ENCODE results near the gene RYR1.
"Not testable (repeated sequence)": the region's sequence is repeated elsewhere in the genome, so short reads cannot be mapped to it uniquely, and the experiment has no call there.

RYR1 gene

DNA sequence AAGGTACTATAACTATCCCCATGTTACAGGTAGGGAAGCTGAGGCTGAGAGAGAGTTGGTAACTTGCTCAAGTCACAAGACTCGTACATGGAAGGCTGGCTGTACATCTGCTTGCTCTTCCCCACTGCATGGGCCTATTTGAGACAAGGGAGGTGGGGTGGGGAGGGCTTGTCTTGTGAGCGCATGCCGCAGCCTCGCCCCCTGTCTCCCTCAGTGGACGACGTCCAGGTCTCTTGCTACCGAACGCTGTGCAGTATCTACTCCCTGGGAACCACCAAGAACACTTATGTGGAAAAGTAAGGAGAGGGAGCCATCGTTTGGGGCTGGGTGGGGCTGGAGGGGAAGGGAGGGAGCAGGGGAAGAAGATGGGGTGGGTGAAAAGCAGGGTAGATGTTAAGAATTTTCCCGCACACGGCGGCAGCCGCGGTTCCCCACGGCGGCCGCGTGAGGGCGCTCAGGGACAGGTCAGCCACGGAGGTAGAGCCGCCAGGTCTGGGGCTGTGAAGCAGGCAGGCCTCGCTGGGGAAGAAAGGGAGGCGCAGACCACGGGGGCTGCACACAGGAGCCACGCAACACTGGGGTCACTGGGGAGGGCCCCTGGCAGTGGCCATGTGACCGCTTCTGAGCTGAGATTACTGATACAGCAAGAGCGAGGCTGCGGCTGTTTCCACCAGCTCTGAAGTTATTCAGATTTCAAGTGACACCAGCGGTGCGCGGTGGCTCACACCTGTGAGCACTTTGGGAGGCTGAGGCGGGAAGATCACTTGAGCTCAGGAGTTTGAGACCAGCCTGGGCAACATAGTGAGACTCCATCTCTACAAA, 81.5 kb downstream of the RYR1 start:
- DNase-seq (ENCODE audit: low read depth in 2 of 2), result peak; percentile 41 to 48

DNA sequence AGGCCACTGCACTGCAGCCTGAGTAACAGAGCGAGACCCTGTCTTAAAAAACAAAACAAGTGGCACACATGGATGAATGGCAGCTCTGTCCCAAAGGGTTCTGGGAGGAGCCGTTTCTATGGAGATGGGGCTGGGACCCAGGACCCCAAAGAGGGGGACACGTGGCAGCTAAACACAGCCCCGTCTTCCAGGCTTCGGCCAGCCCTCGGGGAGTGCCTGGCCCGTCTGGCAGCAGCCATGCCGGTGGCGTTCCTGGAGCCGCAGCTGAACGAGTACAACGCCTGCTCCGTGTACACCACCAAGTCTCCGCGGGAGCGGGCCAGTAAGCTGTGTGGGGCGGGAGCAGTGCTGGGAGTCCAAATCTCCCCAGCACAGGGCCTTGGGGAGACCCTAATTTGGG, 82.4 kb downstream of the RYR1 start:
- no peak for DNase-seq (ENCODE audit: low read depth in 2 of 2)

DNA sequence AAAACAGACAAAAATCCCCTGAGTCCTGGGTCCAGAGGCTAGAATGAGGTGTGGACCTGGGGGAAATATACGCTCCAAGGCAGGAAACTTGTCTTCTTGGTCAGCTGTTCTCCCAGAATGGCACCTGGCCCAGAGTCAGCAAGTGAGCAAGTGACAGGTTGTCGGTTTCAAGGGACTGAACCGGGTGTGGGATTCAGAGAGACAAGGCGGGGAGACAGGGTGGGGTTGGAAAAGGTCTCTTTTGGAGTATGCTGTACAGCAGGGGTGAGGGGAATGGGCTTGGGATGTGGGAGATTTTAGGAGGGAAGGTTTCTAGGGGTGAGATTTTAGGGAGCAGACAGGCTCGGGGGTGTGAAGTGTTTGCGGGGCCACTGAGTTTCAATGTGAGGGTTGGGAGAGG, 83.3 kb downstream of the RYR1 start:
- DNase-seq (ENCODE audit: low read depth in 2 of 2), result no peak

DNA sequence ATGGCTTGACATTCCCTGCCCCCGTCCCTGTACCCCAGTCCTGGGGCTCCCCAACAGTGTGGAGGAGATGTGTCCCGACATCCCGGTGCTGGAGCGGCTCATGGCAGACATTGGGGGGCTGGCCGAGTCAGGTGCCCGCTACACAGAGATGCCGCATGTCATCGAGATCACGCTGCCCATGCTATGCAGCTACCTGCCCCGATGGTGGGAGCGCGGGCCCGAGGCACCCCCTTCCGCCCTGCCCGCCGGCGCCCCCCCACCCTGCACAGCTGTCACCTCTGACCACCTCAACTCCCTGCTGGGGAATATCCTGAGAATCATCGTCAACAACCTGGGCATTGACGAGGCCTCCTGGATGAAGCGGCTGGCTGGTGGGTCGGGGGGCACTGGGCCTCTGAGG, 83.8 kb downstream of the RYR1 start:
- DNase-seq (ENCODE audit: low read depth in 2 of 2), result no peak

DNA sequence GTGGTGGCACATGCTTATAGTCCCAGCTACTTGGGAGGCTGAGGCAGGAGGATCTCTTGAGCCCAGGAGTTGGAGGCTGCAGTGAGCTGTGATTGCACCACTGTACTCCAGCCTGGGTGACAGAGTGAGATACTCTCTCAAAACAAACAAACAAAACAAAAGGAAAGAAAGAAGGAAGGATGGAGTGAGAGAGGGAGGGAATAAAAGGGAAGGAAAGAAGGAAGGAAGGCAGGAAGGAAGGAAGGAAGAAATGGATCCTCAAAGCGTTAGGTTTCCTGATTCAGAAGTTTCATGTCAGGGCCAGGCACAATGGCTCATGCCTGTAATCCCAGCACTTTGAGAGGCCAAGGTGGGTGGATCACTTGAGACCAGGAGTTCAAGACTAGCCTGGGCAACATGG, 84.5 kb downstream of the RYR1 start:
- not testable (repeated sequence) for DNase-seq (ENCODE audit: low read depth in 2 of 2)

DNA sequence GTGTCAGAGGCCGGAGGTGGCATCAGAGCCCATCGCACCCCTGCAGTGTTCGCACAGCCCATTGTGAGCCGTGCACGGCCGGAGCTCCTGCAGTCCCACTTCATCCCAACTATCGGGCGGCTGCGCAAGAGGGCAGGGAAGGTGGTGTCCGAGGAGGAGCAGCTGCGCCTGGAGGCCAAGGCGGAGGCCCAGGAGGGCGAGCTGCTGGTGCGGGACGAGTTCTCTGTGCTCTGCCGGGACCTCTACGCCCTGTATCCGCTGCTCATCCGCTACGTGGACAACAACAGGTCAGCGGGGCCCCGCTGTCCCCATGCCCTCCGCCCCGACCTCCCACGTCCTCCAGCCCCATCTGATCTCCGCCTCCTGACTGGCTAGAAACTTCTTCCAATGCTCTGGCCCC, 85.7 kb downstream of the RYR1 start:
- DNase-seq (ENCODE audit: low read depth in 2 of 2), result no peak

DNA sequence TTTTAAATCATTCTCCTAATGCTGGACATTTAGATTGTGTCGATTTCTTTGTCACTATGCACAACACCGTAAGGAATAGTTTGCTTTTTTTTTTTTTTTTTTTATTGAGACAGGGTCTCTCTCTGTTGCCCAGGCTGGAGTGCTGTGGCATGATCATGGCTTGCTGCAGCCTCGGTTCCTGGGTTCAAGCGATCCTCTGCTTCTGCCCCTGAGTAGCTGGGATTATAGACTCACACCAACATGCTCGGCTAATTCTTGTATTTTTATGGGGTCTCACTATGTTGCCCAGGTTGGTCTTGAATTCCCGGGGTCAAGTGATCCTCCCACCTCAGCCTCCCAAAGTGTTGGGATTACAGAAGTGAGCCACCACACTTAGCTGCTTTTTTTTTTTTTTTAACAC, 86.5 kb downstream of the RYR1 start:
- DNase-seq (ENCODE audit: low read depth in 2 of 2), result no peak

DNA sequence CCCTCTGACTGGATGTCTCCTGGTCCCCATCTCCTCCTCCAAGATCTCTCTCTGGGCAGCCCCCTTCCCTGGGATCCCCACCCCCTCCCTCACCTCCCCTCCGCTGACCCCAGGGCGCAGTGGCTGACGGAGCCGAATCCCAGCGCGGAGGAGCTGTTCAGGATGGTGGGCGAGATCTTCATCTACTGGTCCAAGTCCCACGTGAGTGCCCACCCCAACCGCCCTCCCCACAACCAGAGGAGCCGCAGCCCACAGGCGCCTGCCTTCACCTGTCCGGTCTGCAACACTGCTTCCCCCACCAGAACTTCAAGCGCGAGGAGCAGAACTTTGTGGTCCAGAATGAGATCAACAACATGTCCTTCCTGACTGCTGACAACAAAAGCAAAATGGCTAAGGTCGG, 89.4 kb downstream of the RYR1 start:
- DNase-seq (ENCODE audit: low read depth in 2 of 2), result no peak

DNA sequence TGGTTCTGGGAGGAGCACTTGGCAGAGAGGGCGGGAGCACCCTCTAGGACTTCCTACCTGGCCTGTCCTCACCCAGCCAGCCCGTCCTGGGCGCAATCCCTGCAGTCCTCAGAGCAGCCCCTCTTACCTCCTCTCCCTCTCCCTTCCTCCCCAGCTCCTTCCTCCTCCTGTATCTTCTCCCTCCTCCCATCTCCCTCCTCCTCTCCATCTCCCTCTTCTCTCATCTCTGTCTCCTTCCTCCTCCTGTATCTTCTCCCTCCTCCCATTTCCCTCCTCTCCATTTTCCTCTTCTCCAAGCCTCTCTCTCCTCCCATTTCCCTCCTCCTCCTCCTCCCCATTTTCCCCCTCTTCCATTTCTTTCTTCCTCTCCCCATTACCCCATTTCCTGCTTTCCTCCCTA, 89.8 kb downstream of the RYR1 start:
- no peak for DNase-seq (ENCODE audit: low read depth in 2 of 2)

DNA sequence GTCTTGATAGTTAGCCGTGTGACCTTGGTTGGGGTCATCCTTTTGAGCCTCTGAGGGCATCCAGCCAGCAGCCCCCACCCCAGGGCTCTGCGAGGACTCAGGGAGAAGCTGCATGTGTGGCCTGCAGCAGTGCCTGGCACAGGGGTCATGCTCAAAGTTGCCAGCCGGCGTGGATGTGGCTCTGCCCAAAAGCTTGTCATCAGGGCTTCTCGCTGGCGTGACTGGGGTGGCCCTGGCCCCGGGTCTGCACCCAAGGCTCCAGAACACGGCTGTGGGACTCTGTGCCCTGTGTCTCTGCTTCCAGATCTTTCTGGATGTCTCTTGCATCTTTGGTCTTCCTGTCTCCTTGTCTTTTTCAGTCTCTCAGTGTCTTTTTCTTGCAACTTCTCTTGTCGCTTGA, 90.9 kb downstream of the RYR1 start:
- DNase-seq (ENCODE audit: low read depth in 2 of 2), result no peak

DNA sequence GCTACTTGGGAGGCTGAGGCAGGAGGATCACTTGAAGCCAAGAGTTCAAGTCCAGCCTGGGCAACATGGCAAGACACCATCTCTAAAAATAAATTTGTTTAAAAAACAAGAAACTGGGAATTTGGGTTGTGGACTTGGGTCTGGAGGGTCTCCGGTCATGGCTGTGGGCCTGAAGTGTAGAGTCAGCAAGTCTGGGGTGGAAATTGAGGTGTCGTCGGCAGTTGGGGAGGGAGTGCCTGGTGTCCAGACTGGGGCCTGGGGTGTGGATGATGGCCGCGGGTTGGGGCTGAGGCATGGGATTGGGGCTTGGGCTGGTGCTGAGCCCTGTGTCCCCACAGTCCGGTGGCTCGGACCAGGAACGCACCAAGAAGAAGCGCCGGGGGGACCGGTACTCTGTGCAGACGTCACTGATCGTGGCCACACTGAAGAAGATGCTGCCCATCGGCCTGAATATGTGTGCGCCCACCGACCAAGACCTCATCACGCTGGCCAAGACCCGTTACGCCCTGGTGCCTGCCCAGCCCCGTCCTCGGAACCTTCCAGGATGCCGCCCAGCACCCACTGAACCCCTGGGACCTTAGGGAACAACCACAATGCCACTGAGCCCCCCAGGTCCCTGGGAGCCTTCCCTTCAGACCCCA, 91.6 kb downstream of the RYR1 start:
- DNase-seq (ENCODE audit: low read depth in 2 of 2), result no peak

DNA sequence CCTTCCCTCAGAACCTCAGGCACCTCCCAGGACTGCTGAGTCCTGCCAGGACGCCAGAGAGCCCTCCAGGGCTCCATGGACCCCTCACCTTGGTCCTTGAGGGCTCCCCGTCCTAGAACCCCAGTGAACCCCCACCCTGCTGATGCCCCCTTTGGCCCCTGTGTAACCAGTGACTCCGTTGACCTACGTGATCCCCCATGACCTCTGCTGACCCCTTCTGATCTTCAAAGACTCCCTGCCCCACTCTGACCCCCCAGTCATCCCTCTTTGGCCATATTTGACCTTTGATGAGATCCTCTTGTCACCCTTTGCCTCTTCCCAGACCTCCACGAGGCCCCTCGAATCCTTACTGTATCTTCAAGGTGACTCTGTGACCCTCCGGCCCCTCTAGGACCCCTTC, 92.9 kb downstream of the RYR1 start:
- DNase-seq (ENCODE audit: low read depth in 2 of 2), result no peak

DNA sequence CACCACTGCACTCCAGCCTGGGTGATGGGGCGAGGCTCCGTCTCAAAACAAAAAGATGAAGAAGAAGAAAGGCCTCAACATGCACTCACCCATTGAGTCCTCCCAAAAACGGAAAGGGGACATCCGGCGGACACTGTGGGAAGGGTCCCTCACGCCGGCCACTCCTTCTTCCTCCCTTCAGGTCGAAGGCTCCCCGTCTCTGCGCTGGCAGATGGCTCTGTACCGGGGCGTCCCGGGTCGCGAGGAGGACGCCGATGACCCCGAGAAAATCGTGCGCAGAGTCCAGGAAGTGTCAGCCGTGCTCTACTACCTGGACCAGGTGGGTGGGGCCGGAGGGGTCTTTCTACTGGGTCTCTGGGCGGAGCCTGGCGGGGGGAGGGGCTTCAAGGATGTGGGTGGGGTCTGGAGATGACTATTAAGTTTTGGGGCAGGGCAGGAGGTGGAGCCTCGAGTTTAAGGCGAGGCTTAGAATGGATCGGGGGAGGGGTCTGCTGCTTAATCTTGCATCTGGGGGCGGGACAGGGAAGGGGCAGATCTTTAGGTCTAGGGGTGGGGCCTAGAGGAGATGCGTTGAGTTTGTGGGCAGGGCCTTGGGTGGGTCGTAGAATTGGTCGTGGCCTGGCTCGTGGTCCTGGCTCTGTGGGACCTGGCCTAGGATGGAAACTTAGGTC, 94.1 kb downstream of the RYR1 start:
- DNase-seq (ENCODE audit: low read depth in 2 of 2), result no peak

DNA sequence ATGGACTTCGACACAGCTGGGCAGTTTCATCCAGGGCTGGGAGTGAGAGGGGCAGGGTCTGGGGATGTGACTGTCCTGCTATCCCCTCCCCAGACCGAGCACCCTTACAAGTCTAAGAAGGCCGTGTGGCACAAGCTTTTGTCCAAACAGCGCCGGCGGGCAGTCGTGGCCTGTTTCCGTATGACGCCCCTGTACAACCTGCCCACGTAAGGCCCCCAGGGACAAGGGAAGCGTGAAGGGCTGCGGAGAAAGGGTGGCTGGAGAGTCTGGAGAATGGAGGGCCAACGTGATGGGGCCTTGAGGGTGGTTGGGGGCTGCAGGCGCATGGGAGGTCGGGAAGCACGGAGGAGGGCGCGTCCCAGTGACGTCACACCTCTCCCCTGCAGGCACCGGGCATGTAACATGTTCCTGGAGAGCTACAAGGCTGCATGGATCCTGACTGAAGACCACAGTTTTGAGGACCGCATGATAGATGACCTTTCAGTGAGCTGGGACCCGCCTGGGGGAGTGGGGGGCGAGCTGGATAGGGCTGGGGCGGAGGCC, 94.8 kb downstream of the RYR1 start:
- DNase-seq (ENCODE audit: low read depth in 2 of 2), result no peak

DNA sequence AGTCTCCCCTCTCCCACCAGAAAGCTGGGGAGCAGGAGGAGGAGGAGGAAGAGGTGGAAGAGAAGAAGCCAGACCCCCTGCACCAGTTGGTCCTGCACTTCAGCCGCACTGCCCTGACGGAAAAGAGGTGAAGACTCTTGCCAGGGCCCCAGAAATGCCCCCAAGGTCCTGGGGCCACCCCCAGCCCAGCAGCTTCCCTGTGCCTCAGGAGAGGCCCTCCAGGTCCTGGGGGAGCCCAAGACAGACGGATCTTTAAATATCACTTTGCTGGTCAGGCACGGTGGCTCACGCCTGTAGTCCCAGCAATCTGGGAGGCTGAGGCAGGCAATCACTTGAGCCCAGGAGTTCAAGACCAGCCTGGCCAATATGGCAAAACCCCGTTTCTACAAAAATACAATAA, 95.4 kb downstream of the RYR1 start:
- DNase-seq (ENCODE audit: low read depth in 2 of 2), result no peak

DNA sequence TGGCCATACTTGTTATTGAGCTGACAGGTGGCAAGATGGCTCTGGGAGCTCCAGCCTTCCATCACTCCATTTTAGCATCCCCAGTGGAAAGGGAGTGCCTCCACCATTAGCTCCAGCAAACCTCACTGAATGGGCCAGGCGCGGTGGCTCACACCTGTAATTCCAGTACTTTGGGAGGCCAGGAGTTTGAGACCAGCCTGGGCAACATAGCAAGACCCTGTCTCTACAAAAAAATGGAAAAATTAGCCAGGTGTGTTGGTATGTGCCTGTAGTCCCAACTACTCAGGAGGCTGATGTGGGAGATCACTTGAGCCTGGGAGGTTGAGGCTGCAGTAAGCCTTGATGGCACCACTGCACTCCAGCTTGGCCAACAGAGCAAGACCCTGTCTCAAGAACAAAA, 98.0 kb downstream of the RYR1 start:
- no peak for DNase-seq (ENCODE audit: low read depth in 2 of 2)

DNA sequence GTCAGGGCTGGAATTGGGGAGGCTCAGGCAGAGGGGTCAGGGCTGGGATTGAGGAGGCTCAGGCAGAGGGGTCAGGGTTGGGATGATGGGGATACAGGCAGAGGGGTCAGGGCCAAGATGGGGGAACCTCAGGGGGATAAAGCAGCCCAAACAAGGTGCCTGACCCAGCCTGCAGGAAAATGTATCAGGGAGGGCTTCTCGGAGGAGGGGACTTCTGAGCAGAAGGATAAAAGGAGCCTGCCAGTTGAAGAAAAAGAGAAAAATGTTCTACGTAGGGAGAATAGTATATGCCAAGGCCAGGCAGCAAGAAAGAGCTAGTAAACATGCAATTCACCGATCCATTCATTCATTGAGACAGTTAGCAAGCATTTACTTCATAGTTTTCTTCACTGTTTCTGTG, 99.4 kb downstream of the RYR1 start:
- no peak for DNase-seq (ENCODE audit: low read depth in 2 of 2)

DNA sequence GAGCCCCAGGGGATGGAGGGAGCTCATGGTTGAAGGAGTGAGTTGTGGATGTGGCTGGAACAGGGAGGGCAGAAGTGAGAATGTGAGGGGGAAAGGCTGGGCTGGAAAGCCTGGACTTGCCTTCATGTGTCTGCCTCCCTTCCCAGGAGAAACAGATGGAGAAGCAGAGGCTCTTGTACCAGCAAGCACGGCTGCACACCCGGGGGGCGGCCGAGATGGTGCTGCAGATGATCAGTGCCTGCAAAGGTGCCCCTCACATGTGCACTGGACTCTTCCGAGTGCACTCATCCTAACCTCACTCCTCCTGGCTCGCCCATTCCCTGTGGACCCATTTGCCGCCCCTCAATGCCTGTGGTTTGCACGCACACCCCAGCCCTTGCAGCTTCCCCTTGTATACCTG, 101.1 kb downstream of the RYR1 start:
- no peak for DNase-seq (ENCODE audit: low read depth in 2 of 2)

DNA sequence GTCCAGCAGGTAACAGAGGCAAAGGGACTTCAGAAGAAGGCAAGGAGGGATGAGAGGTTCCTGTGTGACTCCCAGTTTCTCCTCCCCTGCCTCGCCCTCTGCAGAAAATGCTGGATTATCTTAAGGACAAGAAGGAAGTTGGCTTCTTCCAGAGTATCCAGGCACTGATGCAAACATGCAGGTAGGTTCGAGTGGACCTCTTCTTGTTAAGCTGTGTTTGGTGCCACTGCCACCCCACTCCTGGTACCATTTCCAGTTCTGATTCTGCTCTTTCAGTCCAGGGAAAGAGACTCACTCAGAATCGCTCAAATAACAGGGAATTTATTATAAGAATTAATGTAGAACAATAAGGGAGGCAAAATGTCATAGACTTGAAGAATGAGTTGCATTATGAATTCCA, 101.7 kb downstream of the RYR1 start:
- no peak for DNase-seq (ENCODE audit: low read depth in 2 of 2)

DNA sequence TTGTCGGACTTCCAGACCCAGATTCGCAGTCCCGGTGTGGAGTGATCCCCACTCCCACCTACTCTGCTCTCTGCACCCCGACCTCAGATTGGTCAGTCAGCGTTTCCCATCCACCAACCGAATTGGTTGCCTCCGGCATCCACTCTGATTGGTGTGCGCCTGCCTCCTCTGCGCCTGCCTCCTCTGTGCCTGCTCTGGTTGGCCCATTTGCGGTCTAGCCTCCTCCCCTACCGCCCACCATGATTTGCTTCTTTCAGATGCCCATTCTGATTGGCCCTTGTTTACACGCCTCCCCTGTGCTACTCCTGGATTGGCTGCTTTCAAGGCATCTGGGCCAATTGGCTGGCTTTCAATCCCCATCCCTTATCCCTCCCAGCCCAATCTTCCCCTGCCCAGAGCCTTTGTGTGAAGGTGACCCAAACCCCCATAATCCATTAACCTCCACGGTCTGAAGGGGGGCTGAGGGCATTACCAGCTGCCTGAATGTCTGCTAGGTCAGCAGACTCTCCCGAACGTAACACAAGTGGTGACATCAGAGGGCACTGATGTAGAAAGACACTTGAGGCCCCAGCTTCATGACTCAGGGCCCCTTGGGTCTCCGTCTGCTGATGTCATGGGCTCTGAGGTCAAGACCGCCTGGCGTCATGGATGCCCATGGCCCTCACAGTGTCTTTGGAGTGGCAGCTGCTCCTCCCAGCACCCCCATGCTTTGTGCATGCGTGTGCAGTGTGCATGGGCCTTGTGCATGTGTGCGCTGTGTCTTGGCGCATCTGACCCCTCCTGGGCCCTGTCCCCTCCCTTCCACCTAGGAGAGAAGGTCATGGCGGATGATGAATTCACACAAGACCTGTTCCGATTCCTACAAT, 103.8 kb downstream of the RYR1 start:
- no peak for DNase-seq (ENCODE audit: low read depth in 2 of 2)

DNA sequence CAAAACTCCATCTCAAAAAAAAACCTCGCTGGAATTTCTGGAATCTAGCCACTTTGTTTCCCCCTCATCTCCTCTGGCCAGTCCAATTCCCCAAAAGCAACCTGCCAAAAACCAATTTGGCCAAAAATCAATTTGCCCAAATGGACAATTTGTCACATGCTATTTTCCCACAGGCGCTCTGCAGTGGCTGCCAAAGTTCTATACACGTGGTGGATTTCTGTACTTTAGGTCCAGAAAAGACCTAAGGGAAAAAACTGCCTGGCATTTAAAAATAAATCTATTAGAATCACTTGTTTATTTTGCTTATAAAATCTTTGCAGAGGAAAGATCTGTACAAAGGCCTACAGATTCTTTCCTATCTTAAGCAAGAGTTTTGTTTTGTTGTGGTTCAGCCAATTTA, 104.9 kb downstream of the RYR1 start:
- no peak for DNase-seq (ENCODE audit: low read depth in 2 of 2)

Data from activated CD8-positive, alpha-beta memory T cell treated with anti-CD3 and anti-CD28 coated beads for 4 hours (primary cell).